PC-3 (cell line): ENCODE data around the gene CTAGE4.

ENCODE experiments used
- EZH2 ChIP-seq: fragments of 300-600 bp; sonication (generic); IDR thresholded peaks from one replicate; pipeline ENCODE4 v1.6.1; 2017; ENCODE audit warnings: antibody characterized with exemption, mild to moderate bottlenecking, low read length; ENCODE audit not compliant: unreplicated experiment
- EZH2phosphoT487 ChIP-seq: fragments of 300-600 bp; sonication (generic); IDR thresholded peaks from 2 replicates; pipeline ENCODE4 v1.6.1; 2018; ENCODE audit warnings: mild to moderate bottlenecking, antibody characterized with exemption, low read length, borderline replicate concordance
- TF ChIP-seq, protein P1 (sequence below): fragments of 300-600 bp; sonication (generic); conservative IDR thresholded peaks from 2 replicates; pipeline ENCODE4 v1.5.1; 2017; ENCODE audit warnings: antibody characterized with exemption, low read depth, mild to moderate bottlenecking, low read length

DNA sequence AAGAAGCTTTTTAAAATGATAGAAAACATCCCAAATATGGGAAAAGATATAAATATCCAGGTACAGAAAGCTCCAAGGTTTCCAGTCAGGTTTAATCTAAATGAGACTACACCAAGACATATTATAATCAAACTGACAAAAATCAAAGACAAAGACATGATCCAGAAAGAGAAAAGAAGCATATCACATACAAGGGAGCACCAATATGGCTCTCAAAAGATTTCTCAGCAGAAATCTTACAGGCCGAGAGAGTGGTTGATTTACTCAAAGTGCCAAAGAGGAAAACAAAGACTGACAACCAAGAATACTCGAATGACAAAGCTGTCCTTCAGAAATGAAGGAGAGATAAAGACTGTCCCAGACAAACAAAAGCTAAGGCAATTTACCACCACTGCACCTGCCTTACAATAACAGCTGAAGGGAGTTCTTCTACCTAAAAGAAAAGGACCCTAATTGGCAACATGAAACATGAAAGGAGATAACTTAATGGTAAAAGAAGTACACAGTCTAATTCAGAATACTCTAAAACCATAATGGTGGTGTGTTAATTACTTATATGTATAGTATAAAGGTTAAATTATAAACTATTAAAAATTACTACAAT, 34.9 kb upstream of the CTAGE4 start:
- TF ChIP-seq, protein P1, sequence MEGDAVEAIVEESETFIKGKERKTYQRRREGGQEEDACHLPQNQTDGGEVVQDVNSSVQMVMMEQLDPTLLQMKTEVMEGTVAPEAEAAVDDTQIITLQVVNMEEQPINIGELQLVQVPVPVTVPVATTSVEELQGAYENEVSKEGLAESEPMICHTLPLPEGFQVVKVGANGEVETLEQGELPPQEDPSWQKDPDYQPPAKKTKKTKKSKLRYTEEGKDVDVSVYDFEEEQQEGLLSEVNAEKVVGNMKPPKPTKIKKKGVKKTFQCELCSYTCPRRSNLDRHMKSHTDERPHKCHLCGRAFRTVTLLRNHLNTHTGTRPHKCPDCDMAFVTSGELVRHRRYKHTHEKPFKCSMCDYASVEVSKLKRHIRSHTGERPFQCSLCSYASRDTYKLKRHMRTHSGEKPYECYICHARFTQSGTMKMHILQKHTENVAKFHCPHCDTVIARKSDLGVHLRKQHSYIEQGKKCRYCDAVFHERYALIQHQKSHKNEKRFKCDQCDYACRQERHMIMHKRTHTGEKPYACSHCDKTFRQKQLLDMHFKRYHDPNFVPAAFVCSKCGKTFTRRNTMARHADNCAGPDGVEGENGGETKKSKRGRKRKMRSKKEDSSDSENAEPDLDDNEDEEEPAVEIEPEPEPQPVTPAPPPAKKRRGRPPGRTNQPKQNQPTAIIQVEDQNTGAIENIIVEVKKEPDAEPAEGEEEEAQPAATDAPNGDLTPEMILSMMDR = no peak
- no peak for TF ChIP-seq EZH2
- no peak for TF ChIP-seq EZH2phosphoT487
